NCI-H1694 treated with DMSO at 0.1 percent for 48 hours (cell line): ENCODE data around the gene MYO5C.

Experiments
- DNase-seq: peaks from one replicate; lab custom pipeline; 2025; lab: John Stamatoyannopoulos, UW

Gene MYO5C

GRCh38 chr15:52207191-52207590 lies 88.4 kb downstream of the MYO5C start:
- no peak for DNase-seq

DNA sequence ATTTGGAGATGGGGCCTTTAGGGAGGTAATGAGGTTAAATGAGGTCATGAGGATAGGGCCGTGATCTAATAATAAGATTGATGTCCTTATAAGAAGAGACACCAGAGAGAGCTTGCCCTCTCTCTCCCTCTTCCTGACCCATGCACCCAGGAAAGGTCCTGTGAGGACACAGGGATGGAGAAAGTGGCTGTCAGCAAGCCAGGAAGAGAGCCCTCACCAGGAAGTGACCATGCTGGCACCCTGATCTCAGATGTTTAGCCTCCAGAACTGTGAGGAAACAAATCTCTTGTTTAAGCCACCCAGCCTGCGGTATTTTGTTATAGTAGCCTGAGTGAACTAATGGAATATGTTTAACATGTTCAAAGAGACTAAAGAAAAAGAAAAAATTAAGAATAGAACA lies 89.2 kb downstream of the MYO5C start:
- DNase-seq: no peak

- no peak for DNase-seq
Observed at GRCh38 chr15:52204657-52205056, 90.9 kb downstream of the MYO5C start.

GRCh38 chr15:52200831-52201365 lies 94.7 kb downstream of the MYO5C start:
- no peak for DNase-seq

DNA sequence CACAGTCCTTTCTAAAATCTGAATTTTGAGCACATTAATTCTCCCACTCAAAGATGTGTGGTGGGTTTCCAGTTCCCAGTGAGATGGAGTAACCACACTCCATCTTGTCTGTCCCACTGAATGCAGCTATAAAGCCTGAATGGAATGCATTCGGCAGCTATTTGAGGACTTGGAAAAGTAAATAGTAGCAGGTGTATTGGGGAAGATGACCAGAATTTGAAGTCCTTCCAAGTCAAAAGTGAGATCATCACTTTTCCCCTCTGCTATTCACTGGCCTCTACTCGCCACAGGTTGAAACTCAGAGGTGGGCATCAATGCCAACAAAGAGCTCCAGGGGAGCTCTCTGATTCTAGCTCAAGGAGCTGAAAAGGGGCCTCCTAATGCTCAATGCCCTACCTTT lies 96.3 kb downstream of the MYO5C start:
- no peak for DNase-seq

GRCh38 chr15:52196891-52197290 lies 98.7 kb downstream of the MYO5C start:
- DNase-seq: no peak

- no peak for DNase-seq
Observed at GRCh38 chr15:52193791-52194190, 101.8 kb downstream of the MYO5C start.

- no peak for DNase-seq
Observed at GRCh38 chr15:52193321-52193720, 102.3 kb downstream of the MYO5C start.

- DNase-seq: no peak
Observed at GRCh38 chr15:52191207-52191606, 104.4 kb downstream of the MYO5C start, which contains the start of gene GNB5. Gene GNB5, minus strand, starts transcription at chr15:52191392. Its CDS starts 6,716 bp downstream, at chr15:52184676.

DNA sequence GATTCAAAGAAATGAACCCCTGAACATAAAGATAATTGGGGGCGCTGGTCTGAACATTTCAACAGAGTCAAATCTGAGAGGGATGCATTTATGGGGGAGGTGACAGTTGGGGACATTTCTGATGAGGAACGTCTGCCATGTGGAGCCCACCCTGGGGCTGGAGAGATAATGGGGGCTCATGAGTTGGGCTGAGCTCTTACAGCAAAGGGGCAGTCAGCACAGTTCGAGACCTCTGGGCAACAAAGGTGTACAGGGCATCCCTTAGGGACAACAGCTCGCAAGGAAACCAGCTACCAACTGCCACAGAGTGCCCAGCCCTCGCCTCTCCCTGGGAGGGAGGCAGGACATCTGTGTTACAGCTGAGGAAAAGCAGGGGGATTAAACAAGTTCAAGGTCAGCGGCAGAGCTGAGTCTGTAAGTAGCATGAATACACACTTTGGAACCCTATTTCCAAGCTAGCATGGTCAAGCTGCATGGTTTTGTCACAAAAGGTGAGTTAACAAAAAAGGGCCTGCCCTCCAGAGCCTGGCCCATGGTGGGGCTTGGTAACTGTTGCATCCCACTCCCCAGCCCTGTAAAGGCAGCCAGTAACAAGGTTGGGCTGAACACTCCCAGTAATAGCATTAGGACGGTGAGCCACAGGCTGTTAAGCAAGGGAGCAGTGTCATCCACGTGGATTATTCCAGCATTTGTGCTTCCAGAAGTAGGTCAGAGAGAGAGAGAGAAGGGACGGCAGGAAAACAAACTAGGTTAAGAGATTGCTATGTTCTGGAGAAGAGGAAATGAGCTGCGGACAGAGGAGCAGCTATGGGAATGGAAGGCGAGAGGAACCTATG lies 108.7 kb downstream of the MYO5C start:
- DNase-seq: no peak

- no peak for DNase-seq
Observed at GRCh38 chr15:52185151-52185561, 110.4 kb downstream of the MYO5C start.

DNA sequence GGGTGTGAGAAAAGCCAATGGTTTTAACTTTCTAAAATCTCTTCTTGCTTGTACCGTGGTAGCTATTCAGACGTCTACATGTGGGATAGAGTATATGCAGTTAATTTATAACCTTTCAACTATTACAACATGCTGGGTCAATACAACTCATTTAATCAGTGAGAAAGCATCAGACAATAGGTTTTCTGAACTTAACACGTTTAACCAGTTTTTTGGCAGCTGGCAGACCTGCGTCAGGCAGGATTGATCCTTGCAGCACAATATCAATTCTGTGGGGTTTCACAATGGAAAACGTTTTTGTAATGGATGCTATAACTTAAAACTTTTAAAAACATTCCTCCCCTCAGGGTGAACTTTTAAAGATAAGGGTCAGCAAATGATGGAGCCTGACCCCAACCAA lies 110.9 kb downstream of the MYO5C start:
- DNase-seq: no peak

GRCh38 chr15:52183562-52184173 lies 111.9 kb downstream of the MYO5C start:
- DNase-seq: peak; percentile 12

DNA sequence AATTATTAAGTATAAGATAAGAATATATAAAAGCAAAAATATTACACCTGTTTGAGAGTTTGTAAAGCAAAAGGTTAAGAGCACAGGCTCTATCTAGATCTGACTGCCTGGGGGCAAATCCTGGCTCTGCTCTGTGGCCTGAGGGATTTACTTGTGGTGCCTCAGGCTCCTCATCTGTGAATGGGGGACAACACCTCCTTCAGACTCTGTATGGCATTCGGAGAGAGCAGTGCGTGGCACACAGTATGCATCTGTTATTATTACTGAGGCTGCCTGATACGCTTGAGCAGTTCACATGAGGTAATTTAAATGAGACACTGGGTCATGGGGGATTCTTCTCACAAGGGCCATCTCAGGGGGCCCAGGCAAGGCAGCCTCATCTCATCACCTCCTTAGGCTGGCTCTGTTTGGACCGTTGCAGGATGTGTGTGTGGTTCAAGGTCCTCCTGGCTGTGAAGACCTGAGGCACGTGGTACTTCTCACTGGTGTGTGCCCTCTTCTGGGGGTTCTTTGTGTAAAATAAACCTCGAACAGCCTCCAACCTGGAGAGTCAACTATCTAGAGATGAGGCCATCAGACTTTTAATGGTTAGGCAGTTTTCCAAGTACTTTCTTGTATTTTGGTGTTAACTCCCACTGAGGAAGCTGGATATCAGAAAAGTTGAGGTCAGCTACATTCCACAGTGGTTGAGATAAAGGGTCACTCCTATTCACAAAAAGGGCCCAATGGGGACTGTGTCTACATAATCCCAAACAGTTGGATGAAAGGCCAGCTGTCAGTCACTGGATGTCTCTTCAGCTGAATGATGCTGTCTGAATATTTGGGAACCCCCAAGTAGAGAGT lies 113.4 kb downstream of the MYO5C start:
- DNase-seq: no peak

GRCh38 chr15:52180851-52181450 lies 114.7 kb downstream of the MYO5C start:
- DNase-seq: no peak

GRCh38 chr15:52180196-52180835 lies 115.3 kb downstream of the MYO5C start:
- DNase-seq: no peak

DNA sequence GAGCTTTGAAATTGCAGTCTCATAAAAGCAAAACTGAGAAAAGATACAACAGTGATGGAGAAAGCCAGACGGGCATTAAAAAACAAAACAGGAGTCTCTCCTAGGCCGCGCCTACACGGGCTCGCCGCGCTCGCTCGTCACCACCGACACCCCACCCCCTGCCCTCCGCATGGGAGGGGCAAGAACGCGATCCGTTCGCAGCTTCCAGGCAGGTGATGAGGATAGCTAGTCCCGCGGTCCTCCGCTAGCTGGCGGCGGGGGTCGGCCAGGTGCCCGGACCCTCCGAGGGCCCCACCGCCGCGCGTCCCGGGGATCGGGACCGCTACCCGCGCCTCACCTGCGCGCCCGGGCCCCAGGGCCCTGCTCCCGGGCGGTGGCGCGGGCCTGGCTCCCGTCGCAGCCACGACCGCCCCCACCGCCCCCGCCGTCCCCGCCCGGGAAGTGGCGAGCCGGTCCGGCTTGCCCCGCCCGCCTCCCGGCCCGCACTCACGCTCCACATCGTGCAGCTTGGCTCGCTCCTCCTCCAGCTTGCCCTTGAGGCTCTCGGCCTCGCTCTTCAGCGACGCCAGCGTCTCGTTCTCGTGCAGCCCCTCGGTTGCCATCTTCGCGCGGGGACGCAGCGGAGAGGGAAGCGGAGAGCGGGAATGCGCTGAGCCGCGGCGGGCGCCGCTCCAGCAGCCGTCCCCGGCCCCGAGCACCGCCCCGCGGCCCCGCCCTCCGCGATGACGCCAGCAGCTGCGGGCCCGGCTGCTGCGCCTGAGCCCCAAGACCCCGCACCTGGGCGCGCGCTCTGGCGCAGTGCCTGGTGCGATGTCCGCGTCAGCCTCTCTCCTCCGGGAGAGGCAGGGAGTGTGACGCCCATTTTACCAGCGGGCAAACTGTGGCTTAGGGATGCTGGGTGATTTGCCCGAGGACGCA lies 116.1 kb downstream of the MYO5C start:
- DNase-seq: peak; percentile 51

DNA sequence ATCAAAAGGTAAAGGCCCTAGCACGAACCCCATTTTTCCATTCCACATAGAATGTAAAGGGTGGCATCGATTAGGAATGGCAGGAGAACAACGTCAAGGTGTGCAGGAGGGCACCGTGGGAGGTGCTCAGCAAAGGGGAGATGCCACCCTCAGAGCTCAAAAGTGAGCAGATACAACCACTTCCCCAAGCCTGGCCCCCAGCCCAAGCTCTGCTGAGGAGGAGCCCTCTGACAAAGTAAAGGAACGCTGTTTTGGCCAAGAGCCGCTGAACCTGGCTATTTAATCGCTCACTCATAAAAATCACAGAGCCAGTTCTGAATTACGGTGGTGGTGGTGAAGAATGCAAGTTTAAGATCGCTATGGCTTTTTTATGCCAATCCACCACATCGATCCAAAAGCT lies 116.8 kb downstream of the MYO5C start:
- DNase-seq: no peak

DNA sequence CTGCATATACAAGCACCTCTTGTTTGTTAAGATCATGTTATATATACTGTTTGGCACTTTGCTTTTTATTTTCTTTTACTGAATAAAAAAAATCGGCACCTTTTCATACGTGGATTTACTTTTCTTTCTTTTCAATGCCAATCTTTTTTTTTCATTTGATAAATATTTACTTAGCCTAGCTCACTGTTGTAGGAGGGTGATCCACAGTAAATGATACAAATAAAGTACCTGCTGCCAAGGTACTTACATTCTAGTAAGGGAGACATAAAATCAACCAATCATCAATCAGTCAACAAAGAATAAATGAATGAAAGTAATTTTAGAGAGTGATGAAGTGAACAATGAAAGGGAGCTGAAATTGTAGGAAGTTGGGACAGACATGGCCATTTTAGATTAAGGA lies 122.7 kb downstream of the MYO5C start:
- no peak for DNase-seq

DNA sequence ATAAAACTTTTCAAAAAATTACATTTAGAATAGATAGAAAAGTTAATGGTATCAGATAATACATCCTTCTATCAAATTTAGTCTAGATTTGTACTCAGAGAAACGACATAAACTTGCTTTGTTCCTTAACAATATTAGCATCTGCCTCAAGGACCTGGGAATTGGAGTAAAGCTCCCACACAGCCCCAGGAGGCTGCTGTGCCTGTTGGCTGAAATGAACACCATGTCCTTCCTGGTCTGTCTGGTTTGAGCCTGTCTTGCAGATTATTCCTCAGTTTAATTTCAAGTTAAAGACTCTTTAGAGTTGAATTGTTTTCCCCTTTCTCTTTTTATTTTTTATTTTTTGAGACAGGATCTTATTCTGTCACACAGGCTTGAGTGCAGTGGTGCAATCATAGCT lies 123.8 kb downstream of the MYO5C start:
- no peak for DNase-seq
